Renal pelvis (tissue), 4 donors: ENCODE results near the gene RXRB. TPM values are rescaled to one million over a fixed set of nuclear protein-coding genes. Genes with fewer than 3 reads are reported as not detected.

Source experiments
- DNase-seq: peaks from one replicate; pipeline ENCODE4 v3.0.0-alpha.2; 2013
- polyA plus RNA-seq, 3 donors: library from polyadenylated mRNA; unstranded; fragments of 120-200 nt; gene quantifications; one replicate each; pipeline ENCODE4 v1.2.1, GENCODE V29; 2013; ENCODE audit not compliant: insufficient read length in 3 of 3

The RXRB gene
- polyA plus RNA-seq, 3 donors = 58.1 to 67.5 (median 61.9) TPM

DNA sequence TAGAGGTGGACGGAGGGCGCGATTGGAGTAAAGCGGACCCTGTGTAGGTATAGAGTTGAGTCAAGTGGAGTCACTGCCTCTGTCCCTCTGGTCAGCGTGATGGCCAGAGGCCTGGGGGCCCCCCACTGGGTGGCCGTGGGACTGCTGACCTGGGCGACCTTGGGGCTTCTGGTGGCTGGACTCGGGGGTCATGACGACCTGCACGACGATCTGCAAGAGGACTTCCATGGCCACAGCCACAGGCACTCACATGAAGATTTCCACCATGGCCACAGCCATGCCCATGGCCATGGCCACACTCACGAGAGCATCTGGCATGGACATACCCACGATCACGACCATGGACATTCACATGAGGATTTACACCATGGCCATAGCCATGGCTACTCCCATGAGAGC lies 681 bp upstream of the RXRB start:
- DNase-seq = no peak

DNA sequence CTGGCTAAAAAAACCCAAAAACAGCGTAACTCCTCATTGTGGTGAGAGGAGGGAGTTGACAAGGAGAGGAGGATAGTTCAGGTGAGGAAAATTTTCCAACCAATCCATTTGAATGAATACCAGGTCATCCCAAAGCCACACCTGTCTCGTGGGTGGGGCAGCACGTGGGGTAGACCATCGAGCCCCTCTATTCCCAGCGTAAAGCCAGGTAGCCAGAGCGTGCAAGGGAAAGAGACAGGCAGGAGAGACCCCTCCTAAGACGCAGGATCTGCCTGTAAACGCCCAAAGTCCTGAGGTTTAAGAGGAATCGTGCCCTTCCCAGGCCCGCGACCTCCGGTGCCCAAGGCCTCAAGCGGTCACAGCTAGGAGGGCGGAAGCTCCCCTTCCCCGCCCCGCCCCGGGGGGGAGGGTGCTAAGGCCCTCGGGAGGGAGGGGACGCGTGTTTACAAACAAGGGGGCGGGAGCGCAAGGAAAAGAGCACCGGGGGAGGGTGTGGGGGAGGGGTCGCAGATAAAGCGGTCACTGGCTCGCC lies 712 bp downstream of the RXRB start:
- DNase-seq = no peak

DNA sequence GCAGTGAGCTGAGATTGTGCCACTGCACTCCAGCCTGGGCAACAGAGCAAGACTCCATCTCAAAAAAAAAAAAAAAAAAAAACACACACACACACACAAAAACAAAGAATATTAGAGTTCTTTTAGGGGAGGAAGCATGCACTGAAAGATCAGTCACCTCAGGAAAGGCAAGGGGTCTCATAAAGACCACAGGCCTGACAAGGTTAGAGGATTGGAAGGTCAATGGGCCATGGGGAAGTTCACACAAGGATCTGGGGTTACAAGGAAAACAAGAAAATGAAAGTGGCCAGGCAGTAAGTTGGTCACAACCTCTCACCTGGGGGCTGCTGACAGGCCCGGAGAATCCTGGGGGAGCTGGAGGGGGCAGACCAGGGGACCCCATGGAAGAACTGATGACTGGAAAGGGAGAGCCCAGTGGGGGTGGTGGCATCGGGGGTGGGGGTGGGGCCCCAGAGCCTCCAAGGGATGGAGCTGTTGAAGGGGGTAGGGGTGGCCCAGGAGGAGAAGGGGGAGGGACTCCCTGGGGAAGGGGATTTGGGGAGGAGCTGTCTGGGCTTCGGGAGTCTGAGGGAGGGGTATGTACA lies 1.5 kb downstream of the RXRB start:
- DNase-seq = no peak

DNA sequence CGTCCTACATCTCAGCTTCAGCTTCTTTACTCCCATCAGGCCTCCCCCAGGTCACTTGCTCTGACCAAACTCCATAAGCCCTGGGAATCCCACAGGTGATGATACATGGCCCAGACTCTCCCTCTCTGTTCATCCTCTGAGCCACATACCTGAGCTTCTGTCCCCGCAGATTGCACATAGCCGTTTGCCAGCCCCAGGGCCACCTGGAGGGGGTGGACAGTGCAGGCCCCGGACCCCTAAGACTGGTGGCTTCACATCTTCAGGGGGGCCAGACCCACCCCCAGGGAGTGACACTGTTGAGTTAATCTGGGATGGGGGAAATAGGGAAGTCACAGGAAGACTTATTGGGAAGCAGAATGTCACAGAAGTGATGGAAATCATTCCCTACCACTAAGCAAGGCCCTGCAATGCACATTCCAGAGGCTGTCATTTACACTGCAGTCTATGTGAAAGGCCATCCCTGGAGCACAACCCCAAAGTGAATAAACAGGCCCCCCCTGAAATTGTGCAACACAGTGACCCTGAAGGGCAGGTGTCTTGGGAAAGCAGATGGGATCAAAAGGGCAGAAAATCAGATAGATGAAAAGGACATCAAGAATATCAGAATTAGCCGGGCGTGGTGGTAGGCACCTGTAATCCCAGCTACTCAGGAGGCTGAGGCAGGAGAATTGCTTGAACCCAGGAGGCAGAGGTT lies 2.2 kb downstream of the RXRB start:
- DNase-seq = no peak

DNA sequence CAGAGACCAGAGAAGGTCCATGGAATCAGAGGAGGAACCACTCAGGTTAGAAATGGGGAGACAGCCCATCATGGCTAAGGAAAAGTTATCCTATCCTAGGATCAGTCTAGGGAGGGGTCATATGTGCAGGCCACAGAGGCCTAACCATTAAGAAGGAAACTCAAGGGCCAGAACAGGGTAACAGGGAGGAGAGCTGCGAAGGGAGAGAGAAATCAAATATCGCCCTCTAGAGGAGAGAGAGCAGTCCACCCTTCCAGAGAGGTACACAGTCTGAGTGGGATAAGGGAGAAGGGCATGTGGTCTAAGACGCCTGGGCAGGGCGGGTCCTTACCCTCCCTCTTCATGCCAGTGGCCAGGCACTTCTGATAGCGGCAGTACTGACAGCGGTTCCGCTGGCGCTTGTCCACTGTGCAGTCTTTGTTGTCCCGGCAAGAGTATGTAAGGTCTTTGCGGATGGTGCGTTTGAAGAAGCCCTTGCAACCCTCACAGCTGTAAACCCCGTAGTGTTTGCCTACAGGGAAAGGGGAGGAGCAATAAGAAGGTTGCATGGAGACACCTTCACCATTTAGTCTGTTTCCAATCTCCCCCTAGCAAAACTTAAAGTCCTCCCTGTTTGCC lies 2.9 kb downstream of the RXRB start:
- no peak for DNase-seq

DNA sequence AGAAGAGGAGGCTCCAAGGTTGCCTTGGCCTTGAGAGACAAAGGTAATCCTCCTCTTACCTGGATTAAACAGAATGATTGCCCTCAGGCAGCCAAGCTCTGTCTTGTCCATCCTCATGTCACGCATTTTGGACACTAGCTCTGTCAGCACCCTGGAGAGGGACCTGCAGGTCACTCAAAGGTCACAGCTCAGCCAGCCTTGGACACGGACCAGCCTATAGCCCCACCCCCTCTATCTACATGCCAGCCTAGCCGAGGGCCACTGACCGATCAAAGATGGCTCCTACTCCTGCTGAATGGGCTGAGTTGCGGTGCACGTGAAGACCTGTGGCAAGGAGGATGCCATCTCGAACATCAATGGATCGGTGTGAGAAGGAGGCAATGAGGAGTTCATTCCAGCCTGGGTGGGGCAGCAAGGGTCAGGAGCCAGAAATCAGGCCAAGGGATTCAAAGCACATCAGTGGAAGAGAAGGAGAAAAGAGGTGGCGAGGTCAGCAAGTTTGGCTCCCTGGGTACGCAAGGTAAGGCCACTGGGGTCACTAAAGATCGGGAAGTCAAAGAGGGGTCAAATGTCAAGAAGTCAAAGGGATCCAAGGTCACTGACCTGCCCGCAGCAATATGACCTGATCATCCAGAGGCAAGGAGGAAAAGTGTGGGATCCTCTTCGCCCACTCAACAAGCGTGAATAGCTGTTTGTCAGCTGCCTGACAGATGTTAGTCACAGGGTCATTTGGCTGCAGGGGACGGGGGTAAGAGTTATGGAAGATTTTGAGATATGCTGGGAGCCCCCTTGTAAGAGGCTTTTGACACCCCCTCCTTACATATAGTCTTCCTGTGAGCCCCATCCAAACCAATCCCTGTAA lies 4.9 kb downstream of the RXRB start:
- no peak for DNase-seq

DNA sequence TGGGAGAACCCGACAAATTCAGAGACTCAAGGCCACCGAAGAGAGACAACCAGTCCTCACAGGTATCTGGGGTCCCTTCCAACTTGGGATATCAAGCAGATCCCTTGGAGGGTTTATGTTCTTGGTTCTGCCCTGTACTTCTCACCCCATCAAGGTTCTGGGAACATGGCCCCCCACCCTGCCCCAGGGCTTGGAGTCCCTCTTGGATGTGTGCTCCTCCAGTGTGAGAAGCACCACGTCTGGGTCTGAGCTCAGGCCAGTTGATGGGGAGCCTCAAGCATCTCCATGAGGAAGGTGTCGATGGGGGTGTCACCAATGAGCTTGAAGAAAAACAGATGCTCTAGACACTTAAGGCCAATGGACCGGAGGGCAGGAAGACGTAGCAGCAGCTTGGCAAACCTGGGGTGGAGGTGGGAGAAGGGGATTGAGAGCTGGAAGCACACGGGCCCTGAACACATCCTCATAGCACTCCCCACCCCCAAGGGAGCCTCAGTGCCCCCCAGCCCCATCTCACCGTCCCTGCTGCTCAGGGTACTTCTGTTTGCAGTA lies 6.0 kb downstream of the RXRB start:
- no peak for DNase-seq

DNA sequence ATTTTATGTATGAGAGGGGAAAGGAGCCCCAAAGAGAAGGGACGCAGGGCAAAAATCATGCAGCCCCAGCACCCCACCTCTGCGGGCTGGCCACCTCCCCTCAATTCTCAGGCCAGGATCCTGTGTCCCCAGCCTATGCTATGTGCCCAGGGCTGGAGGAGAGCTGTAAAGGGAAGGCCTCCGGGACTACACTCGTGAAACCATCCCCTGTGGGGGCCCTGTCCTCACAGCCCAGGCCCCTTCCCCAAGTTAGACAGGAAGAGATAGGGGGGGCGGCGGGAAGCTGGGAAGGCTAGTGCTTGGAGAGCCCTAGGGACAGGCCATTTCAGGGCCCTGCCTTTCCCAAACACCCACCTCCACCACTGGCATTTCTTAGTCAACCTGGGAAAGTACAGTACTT lies 6.8 kb downstream of the RXRB start:
- no peak for DNase-seq

DNA sequence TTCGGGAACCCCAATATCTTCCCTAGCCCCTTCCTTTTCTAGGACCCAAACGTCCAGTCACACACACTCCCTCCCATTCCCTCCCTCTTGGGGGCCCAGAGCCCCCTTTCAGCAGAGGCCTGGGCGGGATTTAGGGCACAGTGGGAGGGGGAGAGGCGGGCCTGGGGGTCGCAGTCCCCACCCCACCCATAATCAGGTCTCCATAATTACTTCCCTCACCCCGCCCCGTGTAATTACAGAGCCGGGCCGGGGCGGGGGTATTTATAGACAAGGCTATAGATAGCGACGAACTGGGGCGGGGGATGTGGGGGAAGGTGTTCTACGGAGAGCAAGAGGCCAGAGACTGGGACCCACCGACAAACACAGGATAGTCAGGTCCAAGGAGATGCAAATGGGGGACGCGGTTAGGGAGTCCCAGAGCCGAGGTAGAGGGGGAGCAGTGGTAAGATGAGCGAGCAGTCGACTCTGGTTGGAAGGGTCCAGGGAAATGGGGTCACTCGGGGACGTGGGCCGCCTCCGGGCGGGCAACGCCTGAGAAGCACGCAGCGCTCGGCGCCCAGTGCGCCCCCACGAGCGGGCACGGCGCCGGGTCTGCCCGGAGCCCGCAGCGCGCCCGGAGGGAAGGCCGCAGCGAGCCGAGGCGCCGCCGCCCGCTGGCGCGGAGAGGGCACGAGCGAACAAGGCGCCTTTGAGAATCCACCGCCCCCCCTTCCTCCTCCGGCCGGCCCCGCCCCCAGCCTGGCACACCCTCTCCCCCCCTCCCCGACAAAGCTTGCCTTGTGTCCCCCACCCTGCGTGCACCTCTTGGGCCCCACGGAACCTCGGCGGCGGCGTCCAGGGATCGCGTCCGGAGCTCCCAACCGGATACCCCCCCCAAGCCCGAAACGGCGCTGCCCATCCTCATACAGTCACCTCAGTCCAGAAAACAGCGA lies 7.5 kb downstream of the RXRB start:
- no peak for DNase-seq

DNA sequence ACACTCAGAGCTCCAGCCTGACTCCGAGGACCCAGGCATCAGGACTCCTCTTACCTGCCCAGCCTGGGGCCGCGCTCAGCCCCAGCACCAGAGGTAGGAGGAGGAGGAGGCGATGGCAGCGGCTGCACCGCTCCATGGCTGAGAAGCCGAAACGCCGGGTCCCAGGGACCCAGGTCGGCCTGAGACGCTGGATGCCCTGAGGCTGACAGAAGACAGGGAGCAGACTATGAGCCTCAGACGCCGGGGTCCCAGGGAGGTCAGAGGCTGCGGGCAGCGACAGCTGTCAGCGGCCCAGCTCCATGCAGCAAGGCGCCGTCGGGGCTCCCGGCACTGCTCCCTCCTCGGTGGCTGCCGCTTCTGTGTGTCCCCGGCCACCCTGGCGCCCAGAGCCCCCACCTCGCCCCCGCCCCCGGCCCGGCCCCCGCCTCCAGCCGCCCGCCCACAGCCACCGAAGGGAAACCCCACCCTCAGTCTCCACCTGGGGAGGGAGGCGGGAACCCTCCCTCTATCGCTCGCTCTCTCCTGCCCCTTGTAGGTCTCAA lies 8.3 kb downstream of the RXRB start, which contains the start of gene COL11A2:
COL11A2 (minus strand) TSS at position 363 of the 542 bp plus-strand sequence; CDS start at position 136, 227 bp downstream.
- DNase-seq = no peak

DNA sequence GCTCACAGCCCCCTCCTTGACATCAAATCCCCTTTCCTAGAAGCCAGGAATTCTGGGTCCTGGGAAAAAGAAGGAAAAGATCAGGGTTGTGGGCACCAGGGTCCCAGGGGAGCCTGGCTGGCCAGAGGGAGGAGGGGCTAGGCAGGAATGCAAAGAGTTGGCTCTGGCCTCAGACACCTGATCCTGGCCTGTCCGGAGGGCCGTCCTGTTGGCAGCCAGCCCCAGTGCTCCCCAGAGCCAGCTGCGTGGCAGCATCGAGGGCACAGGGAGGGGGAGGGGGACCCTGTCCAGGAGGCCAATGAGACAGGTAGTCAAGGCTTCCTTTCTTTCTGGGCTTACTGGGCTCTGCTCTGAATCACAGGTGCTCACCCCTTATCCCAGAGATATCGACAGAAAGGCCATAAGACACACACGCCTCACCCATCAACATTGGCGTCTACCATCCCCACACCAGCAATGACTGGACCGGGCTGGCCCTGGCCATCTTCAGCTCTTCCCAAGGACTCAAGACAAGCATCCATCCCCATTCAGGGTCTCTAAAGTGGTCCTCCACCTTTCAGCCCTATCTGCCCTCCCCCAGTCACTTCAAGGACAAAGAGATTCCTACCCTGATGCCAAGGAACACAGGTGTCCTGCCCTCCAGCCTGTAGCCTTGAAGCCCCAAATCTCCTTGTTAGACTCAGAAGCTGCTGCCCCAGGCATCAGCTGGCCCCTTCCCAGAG lies 8.9 kb downstream of the RXRB start:
- no peak for DNase-seq

DNA sequence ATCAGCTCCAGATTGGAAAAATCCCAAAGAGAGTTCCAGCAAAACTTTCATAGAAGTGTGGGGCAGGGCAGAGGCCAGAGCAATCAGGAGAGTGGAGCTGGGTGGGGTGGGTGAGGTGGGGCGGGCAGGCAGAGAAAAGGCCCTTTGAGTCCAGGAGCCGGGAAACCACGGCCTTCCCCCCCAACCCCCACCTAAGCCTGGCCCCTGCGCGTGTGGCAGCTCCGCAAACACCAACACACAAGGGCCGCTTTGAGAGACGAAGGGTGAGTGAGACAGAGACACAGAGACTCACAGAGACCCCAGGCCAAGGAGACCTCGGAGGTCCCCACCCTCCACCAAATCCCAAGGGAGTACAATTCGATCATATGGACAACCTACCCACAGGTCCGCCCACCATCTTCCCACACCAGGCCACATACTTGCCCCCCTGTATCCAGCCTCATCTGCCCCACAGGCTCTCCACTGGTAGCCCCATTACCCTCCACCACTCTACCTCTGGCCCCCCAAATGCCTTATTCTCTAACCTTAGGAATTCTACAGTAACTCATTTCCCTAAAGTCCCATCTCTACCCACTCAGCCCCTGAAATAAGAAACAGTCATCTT lies 9.9 kb downstream of the RXRB start:
- no peak for DNase-seq

DNA sequence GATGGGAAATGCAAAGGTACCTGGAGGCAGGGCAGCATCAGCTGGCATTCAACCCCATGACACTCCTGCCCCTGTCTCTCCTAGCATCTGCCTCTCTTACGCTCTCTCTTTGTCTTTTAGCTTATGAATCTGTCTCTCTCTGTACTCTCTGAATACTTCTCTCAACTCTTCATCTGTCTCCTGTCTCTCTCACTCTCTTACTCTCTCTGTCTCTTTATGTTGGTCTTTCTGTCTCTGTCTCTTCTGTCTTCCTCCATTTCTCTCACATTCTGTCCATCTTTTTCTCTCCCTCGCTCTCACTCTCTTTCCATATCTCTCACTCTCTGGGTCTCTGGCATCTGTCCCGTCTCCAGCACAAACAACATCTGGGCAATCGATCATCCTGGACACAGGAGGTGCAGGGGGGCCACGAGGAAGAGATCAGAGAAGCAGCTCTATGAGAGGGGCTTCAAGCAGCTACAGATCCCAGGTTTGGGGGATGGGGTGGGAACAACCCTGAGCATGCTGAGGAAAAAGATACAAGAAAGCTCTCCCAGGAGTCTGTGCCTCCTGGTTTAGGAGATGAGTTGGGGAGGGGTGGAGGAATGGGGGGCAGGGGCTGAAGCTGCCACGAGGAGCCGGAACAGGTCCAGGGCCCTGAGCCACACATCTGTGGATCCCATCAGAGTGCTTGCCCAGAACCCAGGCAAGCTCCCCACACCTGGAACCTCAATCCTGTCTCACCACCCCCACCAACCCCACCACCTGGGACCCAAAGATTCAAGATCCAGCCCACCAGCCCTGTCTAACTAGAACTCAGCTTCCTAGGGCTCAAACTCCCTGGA lies 10.6 kb downstream of the RXRB start:
- no peak for DNase-seq

DNA sequence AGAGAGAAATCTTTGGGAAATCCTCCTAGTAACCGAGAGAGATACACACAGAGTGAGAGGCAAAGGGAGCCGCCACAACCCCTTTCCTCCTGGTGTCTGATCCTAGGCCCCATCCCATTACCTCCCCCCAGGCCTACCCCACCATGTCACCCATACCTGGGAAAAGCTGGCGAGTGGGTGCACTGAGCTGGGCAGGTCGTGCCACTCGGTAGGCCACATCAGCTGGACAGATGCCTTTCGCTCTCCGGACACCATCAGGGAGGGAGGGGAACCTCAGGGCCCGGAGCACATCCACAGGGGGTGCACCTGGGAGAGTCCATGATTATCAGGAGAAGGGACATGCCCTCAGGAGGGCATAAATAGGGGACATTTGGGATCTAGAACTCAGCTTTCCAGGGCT lies 11.3 kb downstream of the RXRB start:
- DNase-seq = no peak

DNA sequence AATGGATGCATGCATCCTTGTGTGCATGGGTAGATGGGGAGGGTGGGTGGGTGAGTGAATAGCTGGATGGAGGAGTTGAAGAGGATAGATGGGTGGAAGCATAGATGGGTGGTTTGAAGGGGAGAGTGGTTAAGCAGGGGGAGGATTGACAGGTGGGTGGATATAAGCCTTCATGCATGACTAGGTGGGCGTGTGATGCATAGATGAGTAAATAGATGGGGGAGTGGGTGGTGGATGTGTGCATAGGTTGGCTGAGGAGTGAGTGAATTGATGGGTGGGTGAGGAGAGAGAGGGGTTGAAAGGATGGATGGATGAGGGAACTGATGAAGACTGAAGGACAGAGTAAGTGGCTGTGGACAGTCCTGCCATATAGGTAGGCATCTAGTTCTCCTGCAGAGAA lies 12.7 kb downstream of the RXRB start:
- DNase-seq = no peak

DNA sequence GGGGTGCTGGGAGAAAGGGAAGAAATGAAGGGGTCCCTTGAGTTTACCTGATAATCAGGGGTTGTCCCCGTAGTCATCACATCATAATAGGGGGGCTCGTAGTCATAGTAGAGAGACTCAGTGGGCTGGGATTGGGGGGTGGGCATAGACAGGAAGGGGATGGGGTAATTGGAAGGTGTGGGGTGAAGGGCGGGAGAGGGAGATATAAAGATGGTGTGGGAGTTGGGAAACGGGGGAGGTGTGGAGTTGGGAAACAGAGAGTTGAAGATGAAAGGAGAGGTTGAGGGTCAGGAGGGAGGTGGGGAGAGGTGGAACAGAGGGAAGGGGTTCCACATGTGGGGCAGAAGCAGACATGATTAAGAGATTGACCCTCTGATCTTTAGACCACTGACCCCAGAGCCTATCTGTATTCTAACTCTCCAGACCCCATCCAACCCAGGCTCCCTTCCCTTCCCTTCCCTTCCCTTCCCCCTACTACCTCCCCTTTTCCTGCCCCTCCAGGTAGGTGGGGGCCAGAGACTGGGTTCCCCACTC lies 14.7 kb downstream of the RXRB start:
- no peak for DNase-seq

DNA sequence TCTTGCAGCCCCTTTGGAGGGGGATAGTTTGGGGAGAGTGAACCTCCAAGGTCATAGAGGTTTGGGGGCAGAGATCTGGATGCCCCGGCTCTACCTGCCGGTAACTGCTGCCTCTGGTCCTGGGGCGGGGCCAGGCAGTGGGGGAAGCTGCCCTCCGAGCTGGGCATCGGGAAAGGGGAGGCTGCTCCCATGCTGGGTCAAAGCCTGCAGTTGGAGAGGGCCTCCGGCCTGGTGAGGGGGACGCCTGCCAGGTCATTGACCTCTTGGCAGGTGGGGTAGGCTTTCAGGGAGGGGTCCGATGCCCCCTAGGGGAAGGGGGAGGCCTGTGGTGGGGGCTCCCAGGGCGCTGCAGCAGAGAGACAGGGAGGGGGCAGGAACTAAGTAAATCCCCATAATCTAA lies 15.3 kb downstream of the RXRB start:
- DNase-seq = no peak

DNA sequence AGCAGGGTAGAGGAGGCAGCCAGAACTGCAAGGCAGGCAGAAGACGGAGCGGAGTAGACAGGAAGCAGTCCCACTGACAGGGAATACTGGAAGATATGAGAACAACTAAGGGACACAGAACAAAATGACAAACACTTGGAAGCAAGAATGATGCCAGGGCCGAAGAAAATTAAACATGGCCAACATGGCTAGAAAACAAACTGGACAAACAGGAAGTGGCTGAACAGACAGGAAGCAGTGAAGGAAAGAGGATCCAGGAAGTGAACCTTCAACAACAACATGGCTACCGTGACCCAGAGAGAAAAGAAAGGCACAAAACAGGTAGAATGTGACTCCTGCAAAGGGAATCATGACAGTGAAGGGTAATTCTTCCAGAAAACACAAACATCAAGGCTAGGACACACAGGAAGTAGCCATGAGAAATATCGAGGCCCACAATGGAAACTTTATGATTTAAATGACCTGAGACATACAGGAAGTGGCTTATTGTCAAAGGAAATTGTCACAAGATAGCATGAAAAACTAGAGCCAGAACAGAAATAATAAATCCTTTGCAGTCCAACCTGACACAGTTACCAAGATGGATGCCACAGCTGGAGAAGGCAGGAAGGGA lies 17.3 kb downstream of the RXRB start:
- DNase-seq = no peak
